ENCODE measurements around the gene ZPR1. TPM values are rescaled to one million over a fixed set of nuclear protein-coding genes. Genes with fewer than 3 reads are reported as not detected.
"Not testable (repeated sequence)": the region's sequence is repeated elsewhere in the genome, so short reads cannot be mapped to it uniquely, and the experiment has no call there.

The ZPR1 gene
- total RNA-seq, 1 experiment from 2014 or later, result 75.0 TPM

GRCh38 chr11:116773203-116774097 lies 14.4 kb downstream of the ZPR1 start:
- peak overlapping the region; percentile 83 for H3K4me3 ChIP-seq (ENCODE audit: insufficient read depth, low read depth, low read length)
- H3K27me3 ChIP-seq (ENCODE audit: control insufficient read depth, insufficient read depth, low read length), result no peaks in the 10 kb centered on the region
- H3K36me3 ChIP-seq (replicated peaks; ENCODE audit: control insufficient read depth, insufficient read depth, low read length), result peaks cover 6% of the 10 kb centered on the region
- DNase-seq, result no peak

- Histone ChIP-seq H3K36me3 (replicated peaks; ENCODE audit: control insufficient read depth, insufficient read depth, low read length) (peaks cover 3% of the 10 kb centered on the region), H3K27me3 (ENCODE audit: control insufficient read depth, insufficient read depth, low read length) (no peaks in the 10 kb centered on the region), H3K4me3 (ENCODE audit: insufficient read depth, low read depth, low read length) (peak within 1 kb of the TSS; percentile 83)
- peak; percentile 96 for DNase-seq
These were observed 15.2 kb downstream of the ZPR1 start, which contains the start of gene BUD13 for GRCh38 chr11:116772443-116773202. Gene BUD13 (minus strand): TSS chr11:116772987. CDS start chr11:116772964, 23 bp downstream.

DNA sequence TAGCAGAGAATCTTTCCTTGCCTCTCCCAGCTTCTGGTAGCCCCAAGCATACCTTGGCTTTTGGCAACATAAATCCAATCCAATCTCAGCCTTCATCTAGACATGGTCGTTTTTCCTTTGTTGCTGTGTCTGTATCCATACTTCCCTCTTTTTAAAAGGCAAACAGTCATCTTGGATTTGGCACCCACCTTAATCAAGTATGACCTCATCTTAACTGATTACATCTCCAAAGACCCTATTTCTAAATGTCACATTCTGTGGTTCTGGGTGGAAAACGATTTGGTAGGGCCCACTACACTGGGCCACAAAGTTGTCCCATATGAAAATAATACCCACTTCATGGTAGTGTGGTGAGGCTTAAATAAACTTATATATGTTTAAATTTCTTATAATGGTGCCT lies 15.9 kb downstream of the ZPR1 start:
- no peak for DNase-seq

GRCh38 chr11:116762132-116762531 lies 25.7 kb downstream of the ZPR1 start:
- peaks cover 27% of the 10 kb centered on the region for H3K36me3 ChIP-seq (replicated peaks; ENCODE audit: control insufficient read depth, insufficient read depth, low read length)
- no peaks in the 10 kb centered on the region for H3K27me3 ChIP-seq (ENCODE audit: control insufficient read depth, insufficient read depth, low read length)
- H3K4me3 ChIP-seq (ENCODE audit: insufficient read depth, low read depth, low read length), result no peak overlapping the region
- no peak for DNase-seq

More for the DNA sequence above, 15.9 kb downstream of the ZPR1 start:
- Histone ChIP-seq H3K36me3 (replicated peaks; ENCODE audit: control insufficient read depth, insufficient read depth, low read length) (peaks cover 2% of the 10 kb centered on the region), H3K4me3 (ENCODE audit: insufficient read depth, low read depth, low read length) (peak overlapping the region; percentile 83), H3K27me3 (ENCODE audit: control insufficient read depth, insufficient read depth, low read length) (no peaks in the 10 kb centered on the region)

DNA sequence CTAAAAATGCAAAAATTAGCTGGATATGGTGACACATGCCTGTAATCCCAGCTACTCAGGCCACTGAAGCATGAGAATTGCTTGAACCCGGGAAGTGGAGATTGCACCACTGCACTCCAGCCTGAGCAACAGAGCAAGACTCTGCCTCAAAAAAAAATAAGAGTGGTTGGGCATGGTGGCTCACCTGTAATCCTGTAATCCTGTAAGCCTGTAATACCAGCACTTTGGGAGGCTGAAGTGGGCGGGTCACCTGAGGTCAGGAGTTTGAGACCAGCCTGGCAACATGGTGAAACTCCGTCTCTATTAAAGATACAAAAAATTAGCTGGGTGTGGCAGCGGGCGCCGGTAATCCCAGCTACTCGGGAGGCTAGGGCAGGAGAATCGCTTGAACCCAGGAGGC lies 31.8 kb downstream of the ZPR1 start:
- H3K27me3 ChIP-seq (ENCODE audit: control insufficient read depth, insufficient read depth, low read length); DNase-seq; H3K4me3 ChIP-seq (ENCODE audit: insufficient read depth, low read depth, low read length): not testable (repeated sequence)
- peaks cover 22% of the 10 kb centered on the region for H3K36me3 ChIP-seq (replicated peaks; ENCODE audit: control insufficient read depth, insufficient read depth, low read length)

DNA sequence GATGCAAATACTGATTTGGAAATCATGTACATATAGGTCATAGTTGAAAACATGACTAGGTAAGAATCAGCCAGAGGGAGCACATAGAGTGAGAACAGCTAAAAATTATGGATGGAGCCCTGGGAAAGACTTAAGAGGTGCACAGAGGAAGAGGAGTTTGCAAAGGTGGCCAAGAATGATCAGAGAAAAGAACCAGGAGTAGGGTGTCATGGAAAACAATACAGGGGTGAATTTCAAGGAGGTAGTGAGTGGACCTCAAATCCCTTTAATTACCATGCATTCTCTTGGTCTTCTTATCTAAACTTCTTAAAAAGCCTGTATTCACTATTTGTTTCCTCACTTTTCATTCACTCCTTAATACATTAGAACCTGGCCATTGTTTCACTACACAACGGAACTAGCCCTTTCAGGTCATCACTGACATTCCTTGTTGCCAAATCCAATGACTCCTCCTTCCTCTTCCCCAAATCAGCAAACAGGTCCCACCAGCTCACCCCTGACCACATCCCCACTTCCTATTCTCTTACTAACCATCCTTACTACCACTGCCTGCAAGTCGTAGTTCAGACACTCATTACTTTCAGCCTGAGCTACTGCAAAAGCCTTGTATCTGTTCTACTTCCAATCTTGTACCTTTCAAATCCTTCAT lies 37.6 kb downstream of the ZPR1 start:
- Histone ChIP-seq H3K4me3 (ENCODE audit: insufficient read depth, low read depth, low read length) (no peak overlapping the region), H3K27me3 (ENCODE audit: control insufficient read depth, insufficient read depth, low read length) (no peaks in the 10 kb centered on the region), H3K36me3 (replicated peaks; ENCODE audit: control insufficient read depth, insufficient read depth, low read length) (peaks cover 17% of the 10 kb centered on the region)
- no peak for DNase-seq

DNA sequence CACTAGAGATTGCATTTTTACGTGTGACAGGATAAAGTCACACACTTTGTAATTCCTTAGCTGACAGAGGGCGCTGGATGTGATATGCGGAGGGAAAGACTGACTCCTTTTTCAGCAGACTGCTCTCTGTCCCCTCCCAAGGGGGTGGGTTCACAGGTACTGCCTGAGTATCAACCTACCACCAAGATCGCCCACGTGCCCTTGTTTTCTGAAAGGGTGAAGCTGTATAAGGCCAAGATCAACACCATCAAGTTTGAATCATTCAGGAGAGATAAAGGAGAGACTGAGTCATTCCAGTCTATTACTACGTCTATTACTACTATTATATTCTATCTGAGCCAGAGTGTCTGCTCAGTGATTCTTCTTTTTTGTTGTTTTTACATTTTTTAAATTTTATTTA lies 45.7 kb downstream of the ZPR1 start:
- H3K36me3 ChIP-seq (replicated peaks; ENCODE audit: control insufficient read depth, insufficient read depth, low read length), result peaks cover 3% of the 10 kb centered on the region
- DNase-seq, result no peak
- H3K27me3 ChIP-seq (ENCODE audit: control insufficient read depth, insufficient read depth, low read length), result no peaks in the 10 kb centered on the region
- no peak overlapping the region for H3K4me3 ChIP-seq (ENCODE audit: insufficient read depth, low read depth, low read length)

GRCh38 chr11:116740741-116741140 lies 47.1 kb downstream of the ZPR1 start:
- no peaks in the 10 kb centered on the region for H3K27me3 ChIP-seq (ENCODE audit: control insufficient read depth, insufficient read depth, low read length)
- no peak overlapping the region for H3K4me3 ChIP-seq (ENCODE audit: insufficient read depth, low read depth, low read length)
- no peaks in the 10 kb centered on the region for H3K36me3 ChIP-seq (replicated peaks; ENCODE audit: control insufficient read depth, insufficient read depth, low read length)
- no peak for DNase-seq

DNA sequence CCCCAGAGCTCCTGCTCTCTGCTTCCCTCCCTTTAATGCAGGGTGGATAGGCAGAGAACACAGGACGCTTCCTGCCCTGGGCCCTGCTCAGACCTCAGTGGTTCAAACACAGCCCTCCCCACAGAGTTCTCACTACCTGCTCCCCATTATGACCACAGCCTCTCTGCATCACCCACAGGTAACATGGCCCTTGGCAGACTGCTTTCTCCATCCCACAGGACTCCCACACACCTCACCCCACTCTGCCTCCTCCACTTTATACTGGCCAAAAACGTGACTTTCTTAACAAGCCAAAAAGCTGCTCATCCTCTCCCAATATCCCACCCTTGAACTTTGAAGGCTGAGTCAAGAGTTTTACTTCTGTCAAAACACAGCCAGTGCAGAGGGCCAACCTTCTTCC lies 48.8 kb downstream of the ZPR1 start:
- Histone ChIP-seq H3K36me3 (replicated peaks; ENCODE audit: control insufficient read depth, insufficient read depth, low read length) (no peaks in the 10 kb centered on the region), H3K4me3 (ENCODE audit: insufficient read depth, low read depth, low read length) (no peak overlapping the region), H3K27me3 (ENCODE audit: control insufficient read depth, insufficient read depth, low read length) (no peaks in the 10 kb centered on the region)
- DNase-seq, result no peak

DNA sequence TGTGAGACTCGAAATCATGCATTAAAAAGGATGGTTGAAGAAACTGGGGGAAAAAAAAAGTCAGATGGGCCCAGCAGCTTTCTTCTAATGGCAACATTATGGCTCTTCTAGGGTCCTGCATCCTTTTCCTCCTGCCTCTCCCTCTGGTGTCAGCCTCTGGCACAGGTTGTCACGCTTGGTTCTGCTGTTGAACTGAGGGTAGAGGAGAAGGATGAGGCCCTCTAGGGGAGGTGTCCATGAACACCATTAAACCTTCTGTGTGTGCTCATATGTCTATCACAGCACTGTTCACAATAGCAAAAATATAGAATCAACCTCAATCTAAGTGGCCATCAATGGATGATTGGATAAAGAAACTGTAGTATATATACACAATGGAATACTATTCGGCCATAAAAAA lies 51.1 kb downstream of the ZPR1 start:
- Histone ChIP-seq H3K4me3 (ENCODE audit: insufficient read depth, low read depth, low read length) (no peak overlapping the region), H3K27me3 (ENCODE audit: control insufficient read depth, insufficient read depth, low read length) (no peaks in the 10 kb centered on the region), H3K36me3 (replicated peaks; ENCODE audit: control insufficient read depth, insufficient read depth, low read length) (no peaks in the 10 kb centered on the region)
- no peak for DNase-seq

DNA sequence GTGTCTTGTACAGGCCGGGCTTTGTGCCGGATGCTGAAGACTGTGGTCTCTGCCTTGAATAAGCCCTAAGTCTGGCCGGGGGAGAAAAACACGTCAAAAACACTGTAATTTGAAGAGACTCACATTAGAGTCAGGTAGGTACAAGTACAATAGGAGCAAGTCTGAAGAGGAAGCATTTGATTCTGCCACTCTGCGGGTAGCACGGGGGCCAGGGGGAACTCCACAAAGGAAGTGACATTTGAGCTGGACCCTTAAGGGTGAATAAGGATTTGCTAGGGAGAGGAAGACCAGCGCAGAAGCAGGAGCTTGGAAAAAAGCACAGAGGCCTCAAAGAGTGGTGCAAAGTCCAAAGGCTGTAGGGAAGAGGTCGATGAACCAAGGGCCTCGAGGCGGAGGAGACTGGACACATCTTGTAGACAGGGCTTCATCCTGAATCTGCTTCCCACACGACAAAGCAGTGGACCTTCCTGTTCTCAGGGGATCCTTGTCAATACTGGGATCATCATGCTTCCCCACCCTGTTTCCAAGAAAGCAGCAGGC lies 53.8 kb downstream of the ZPR1 start:
- Histone ChIP-seq H3K4me3 (ENCODE audit: insufficient read depth, low read depth, low read length) (no peak overlapping the region), H3K27me3 (ENCODE audit: control insufficient read depth, insufficient read depth, low read length) (no peaks in the 10 kb centered on the region), H3K36me3 (replicated peaks; ENCODE audit: control insufficient read depth, insufficient read depth, low read length) (no peaks in the 10 kb centered on the region)
- no peak for DNase-seq

GRCh38 chr11:116733043-116733755 lies 54.6 kb downstream of the ZPR1 start:
- DNase-seq, result no peak
- Histone ChIP-seq H3K36me3 (replicated peaks; ENCODE audit: control insufficient read depth, insufficient read depth, low read length) (no peaks in the 10 kb centered on the region), H3K27me3 (ENCODE audit: control insufficient read depth, insufficient read depth, low read length) (no peaks in the 10 kb centered on the region; the same call in 1 of the 2 replicates), H3K4me3 (ENCODE audit: insufficient read depth, low read depth, low read length) (no peak overlapping the region)

DNA sequence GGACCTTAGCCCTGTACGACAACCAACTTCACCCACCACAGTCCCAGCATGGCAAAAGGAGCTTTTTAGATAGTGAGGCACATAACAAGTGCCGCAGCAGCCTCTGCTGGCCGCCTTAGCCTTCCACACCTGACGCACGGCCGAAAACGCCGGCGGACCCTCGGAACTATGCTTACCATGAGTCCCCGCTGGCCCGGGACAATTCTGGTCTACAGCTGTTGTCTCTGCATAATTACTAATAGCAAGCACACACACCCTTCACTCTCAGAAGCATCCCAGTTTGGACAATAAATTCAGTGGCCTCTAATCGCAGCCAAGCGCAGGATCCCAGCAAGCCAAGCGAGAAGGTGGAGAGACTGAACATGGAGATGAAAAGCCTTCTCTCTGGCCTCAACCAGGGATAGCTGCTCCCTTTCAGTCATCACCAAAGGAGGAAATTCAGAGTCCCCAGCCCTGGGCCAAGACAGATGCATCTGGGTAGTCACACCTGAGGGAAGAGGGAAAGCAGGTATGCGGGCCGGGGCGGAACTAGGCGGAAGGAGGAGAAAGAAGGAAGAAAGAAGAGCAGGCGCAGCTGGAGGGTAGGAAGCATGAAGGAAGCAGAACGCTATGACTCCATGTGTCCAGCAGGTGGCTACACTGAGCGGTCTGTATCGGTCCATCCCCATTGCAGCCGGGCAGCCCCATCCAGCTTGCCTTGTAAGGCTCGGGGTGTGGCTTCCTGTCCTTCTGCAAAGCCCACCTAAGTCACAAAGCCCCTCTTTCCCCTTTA lies 55.4 kb downstream of the ZPR1 start:
- DNase-seq, result peak; percentile 89
- Histone ChIP-seq H3K4me3 (ENCODE audit: insufficient read depth, low read depth, low read length) (peak overlapping the region; percentile 41; the same call in 1 of the 2 replicates), H3K36me3 (replicated peaks; ENCODE audit: control insufficient read depth, insufficient read depth, low read length) (no peaks in the 10 kb centered on the region), H3K27me3 (ENCODE audit: control insufficient read depth, insufficient read depth, low read length) (no peaks in the 10 kb centered on the region; the same call in 1 of the 2 replicates)
